ENCODE results near the gene ERC2.

The ERC2 gene

DNA sequence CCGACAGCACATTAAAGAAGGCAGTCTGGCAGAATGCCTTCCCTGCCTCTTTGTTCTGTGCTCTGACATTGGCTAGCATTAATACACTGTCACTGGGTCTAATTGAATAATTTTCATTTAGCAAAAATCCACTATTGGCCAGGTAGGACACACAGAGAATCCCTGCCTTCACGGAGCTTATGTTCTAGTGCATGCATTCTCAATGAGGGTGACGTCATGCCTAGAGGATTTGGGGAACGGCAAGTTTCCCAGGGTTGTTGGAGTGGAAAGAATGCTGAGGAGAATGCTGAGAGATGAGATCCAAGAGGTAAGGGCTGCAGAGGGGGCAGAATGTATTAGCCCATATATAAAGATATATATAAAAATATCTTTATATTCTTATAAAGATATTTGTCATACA lies 284.7 kb downstream of the ERC2 start:
- no peaks in the 10 kb centered on the region for H3K4me1 ChIP-seq (ENCODE audit: insufficient read depth, low read length, poor library complexity, severe bottlenecking)
- no peaks in the 10 kb centered on the region for H3F3A ChIP-seq (ENCODE audit: low read depth)
- H3K4me2 ChIP-seq (ENCODE audit: low read depth, low read length, poor library complexity, severe bottlenecking) = no peak overlapping the region
- H3K36me3 ChIP-seq (ENCODE audit: insufficient read depth, low read length) = no peaks in the 10 kb centered on the region
- H2AFZ ChIP-seq (ENCODE audit: low read length) = no peak overlapping the region
- no peaks in the 10 kb centered on the region for H4K20me1 ChIP-seq (ENCODE audit: insufficient read depth, low read length, poor library complexity, severe bottlenecking)
- no peaks in the 10 kb centered on the region for H3K9me3 ChIP-seq (ENCODE audit: insufficient read depth, low read depth, low read length)
- H3K9ac ChIP-seq (ENCODE audit: low read depth, low read length, poor library complexity, severe bottlenecking) = no peak overlapping the region
- H3K9me2 ChIP-seq (replicated peaks; ENCODE audit: low read depth, low read length) = no peaks in the 10 kb centered on the region
- H3K79me2 ChIP-seq (ENCODE audit: insufficient read depth, low read length) = no peaks in the 10 kb centered on the region
- H3K4me3 ChIP-seq (ENCODE audit: low read length, poor library complexity, severe bottlenecking) = no peak overlapping the region
- no peaks in the 10 kb centered on the region for H3K27me3 ChIP-seq (ENCODE audit: insufficient read depth, low read length, poor library complexity, severe bottlenecking)
- TF ChIP-seq, protein P1, sequence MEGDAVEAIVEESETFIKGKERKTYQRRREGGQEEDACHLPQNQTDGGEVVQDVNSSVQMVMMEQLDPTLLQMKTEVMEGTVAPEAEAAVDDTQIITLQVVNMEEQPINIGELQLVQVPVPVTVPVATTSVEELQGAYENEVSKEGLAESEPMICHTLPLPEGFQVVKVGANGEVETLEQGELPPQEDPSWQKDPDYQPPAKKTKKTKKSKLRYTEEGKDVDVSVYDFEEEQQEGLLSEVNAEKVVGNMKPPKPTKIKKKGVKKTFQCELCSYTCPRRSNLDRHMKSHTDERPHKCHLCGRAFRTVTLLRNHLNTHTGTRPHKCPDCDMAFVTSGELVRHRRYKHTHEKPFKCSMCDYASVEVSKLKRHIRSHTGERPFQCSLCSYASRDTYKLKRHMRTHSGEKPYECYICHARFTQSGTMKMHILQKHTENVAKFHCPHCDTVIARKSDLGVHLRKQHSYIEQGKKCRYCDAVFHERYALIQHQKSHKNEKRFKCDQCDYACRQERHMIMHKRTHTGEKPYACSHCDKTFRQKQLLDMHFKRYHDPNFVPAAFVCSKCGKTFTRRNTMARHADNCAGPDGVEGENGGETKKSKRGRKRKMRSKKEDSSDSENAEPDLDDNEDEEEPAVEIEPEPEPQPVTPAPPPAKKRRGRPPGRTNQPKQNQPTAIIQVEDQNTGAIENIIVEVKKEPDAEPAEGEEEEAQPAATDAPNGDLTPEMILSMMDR (conservative IDR thresholded peaks at IDR 0.05; ENCODE audit: low read length) = no peak
- no peak for TF ChIP-seq EZH2phosphoT487 (IDR thresholded peaks at IDR 0.05; ENCODE audit: borderline replicate concordance)

DNA sequence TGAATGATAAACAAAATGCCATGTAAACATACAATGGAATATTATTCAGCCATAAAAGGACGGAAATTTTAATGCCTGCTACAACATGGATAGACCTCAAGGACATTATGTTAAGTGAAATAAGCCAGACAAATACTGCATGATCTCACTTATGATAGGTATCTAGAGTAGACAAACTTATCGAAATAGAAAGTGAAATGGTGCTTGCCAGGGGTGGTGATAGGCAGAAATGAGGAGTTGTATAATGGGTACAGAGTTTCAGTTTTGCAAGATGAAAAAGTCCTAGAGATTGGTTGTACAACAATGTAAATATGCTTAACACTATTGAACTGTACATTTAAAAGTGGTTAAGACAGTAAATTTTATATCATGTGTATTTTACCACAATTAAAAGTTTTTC lies 287.8 kb downstream of the ERC2 start:
- Histone ChIP-seq H3K4me3 (ENCODE audit: low read length, poor library complexity, severe bottlenecking) (no peak overlapping the region), H3K9me2 (replicated peaks; ENCODE audit: low read depth, low read length) (no peaks in the 10 kb centered on the region), H2AFZ (ENCODE audit: low read length) (no peak overlapping the region), H3K4me1 (ENCODE audit: insufficient read depth, low read length, poor library complexity, severe bottlenecking) (no peaks in the 10 kb centered on the region), H3F3A (ENCODE audit: low read depth) (no peaks in the 10 kb centered on the region), H3K9me3 (ENCODE audit: insufficient read depth, low read depth, low read length) (no peaks in the 10 kb centered on the region), H3K4me2 (ENCODE audit: low read depth, low read length, poor library complexity, severe bottlenecking) (no peak overlapping the region), H3K79me2 (ENCODE audit: insufficient read depth, low read length) (no peaks in the 10 kb centered on the region), H3K27me3 (ENCODE audit: insufficient read depth, low read length, poor library complexity, severe bottlenecking) (no peaks in the 10 kb centered on the region), H3K36me3 (ENCODE audit: insufficient read depth, low read length) (no peaks in the 10 kb centered on the region), H3K9ac (ENCODE audit: low read depth, low read length, poor library complexity, severe bottlenecking) (no peak overlapping the region), H4K20me1 (ENCODE audit: insufficient read depth, low read length, poor library complexity, severe bottlenecking) (no peaks in the 10 kb centered on the region)
- TF ChIP-seq EZH2phosphoT487 (IDR thresholded peaks at IDR 0.05; ENCODE audit: borderline replicate concordance) = no peak
- TF ChIP-seq, protein P1 (conservative IDR thresholded peaks at IDR 0.05; ENCODE audit: low read length) = no peak

DNA sequence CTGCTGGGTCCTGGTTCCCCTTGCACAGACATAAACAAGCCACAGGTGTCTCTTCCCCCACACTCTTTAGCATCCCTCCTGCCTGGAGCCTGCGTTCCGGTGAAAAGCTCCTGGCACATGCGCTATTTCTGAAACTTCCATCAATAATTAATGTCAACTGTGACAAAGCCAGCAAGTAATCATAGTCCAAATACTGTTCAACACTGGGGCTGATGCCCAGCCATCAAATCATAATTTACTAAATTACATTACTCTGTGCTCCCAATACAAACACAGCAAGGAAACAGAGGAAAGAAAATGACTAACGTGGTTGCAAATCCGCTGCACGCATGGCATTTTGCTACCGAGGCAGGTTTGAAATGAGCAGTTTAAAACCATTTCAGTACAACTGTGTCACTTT lies 294.7 kb downstream of the ERC2 start:
- no peak overlapping the region for H3K9ac ChIP-seq (ENCODE audit: low read depth, low read length, poor library complexity, severe bottlenecking)
- H3K27me3 ChIP-seq (ENCODE audit: insufficient read depth, low read length, poor library complexity, severe bottlenecking) = no peaks in the 10 kb centered on the region

More for the DNA sequence above, 294.7 kb downstream of the ERC2 start:
- Histone ChIP-seq H3K4me1 (ENCODE audit: insufficient read depth, low read length, poor library complexity, severe bottlenecking) (no peaks in the 10 kb centered on the region), H3F3A (ENCODE audit: low read depth) (no peaks in the 10 kb centered on the region), H3K9me3 (ENCODE audit: insufficient read depth, low read depth, low read length) (no peaks in the 10 kb centered on the region), H3K4me3 (ENCODE audit: low read length, poor library complexity, severe bottlenecking) (no peak overlapping the region), H3K36me3 (ENCODE audit: insufficient read depth, low read length) (no peaks in the 10 kb centered on the region), H2AFZ (ENCODE audit: low read length) (no peak overlapping the region), H3K79me2 (ENCODE audit: insufficient read depth, low read length) (no peaks in the 10 kb centered on the region), H4K20me1 (ENCODE audit: insufficient read depth, low read length, poor library complexity, severe bottlenecking) (no peaks in the 10 kb centered on the region), H3K4me2 (ENCODE audit: low read depth, low read length, poor library complexity, severe bottlenecking) (no peak overlapping the region), H3K9me2 (replicated peaks; ENCODE audit: low read depth, low read length) (no peaks in the 10 kb centered on the region)
- no peak for TF ChIP-seq EZH2phosphoT487 (IDR thresholded peaks at IDR 0.05; ENCODE audit: borderline replicate concordance)
- TF ChIP-seq, protein P1 (conservative IDR thresholded peaks at IDR 0.05; ENCODE audit: low read length) = no peak
